Measurements from ENCODE around the gene HINFP. TPM values are rescaled to one million over a fixed set of nuclear protein-coding genes. Genes with fewer than 3 reads are reported as not detected.
"Not testable (repeated sequence)": the region's sequence is repeated elsewhere in the genome, so short reads cannot be mapped to it uniquely, and the experiment has no call there.

HINFP gene
- total RNA-seq, 4 donors from 2014 or later: 20.7 to 63.6 (median 48.2) TPM

- TF ChIP-seq EP300 (IDR thresholded peaks at IDR 0.05; ENCODE audit: low read depth) (no peak), POLR2AphosphoS5 (IDR thresholded peaks at IDR 0.05) (no peak), CTCF (IDR thresholded peaks at IDR 0.05) (peak in 2 of 5 experiments; percentile 49 to 53), POLR2A (IDR thresholded peaks at IDR 0.05) (no peak)
- intact Hi-C loops (cut with DNase I; ENCODE audit: low total_unique reads) (no loop called here), in situ Hi-C loops (cut with MboI; ENCODE audit: low pct_ligation_motif_present in 1 of 4, low pct_unique_long_range_greater_than_20kb in 1 of 4, low sequenced_read_pairs in 3 of 4) (no loop called here)
- peak; percentile 44 for DNase-seq
- Histone ChIP-seq H3K4me3 (peak overlapping the region; percentile 61 to 84 (median 66)), H3K9me3 (no peaks in the 10 kb centered on the region), H3K4me1 (peaks cover 12 to 31% (median 21%) of the 10 kb centered on the region in 4 donors), H3K36me3 (peaks cover 0 to 9% (median 1%) of the 10 kb centered on the region in 4 donors), H3K27ac (peak overlapping the region; percentile 93 to 98 (median 97)), H3K27me3 (no peaks in the 10 kb centered on the region)
- 1 to 5% methylated on average over 6 to 12 of the region's 29 CpGs for WGBS, 2 donors (ENCODE audit: low coverage in 1 of 2)
These were observed 20.2 kb upstream of the HINFP start for GRCh38 chr11:119100994-119101758.

GRCh38 chr11:119101759-119102423, 19.5 kb upstream of the HINFP start, which contains the start of gene DPAGT1:
Gene DPAGT1, minus strand, starts transcription at chr11:119101853. Its CDS starts 198 bp downstream, at chr11:119101655.
- peak; percentile 92 for DNase-seq
- H3K4me1 ChIP-seq: peaks cover 18 to 38% (median 24%) of the 10 kb centered on the region in 4 donors
- TF ChIP-seq POLR2A (IDR thresholded peaks at IDR 0.05) (no peak), POLR2AphosphoS5 (IDR thresholded peaks at IDR 0.05) (peak; percentile 48 to 59 (median 54)), CTCF (IDR thresholded peaks at IDR 0.05) (no peak), EP300 (IDR thresholded peaks at IDR 0.05; ENCODE audit: low read depth) (no peak)
- intact Hi-C loops (cut with DNase I; ENCODE audit: low total_unique reads): no loop called here
- peak within 1 kb of the TSS; percentile 61 to 84 (median 66) for H3K4me3 ChIP-seq
- peak within 1 kb of the TSS; percentile 93 to 98 (median 97) for H3K27ac ChIP-seq
- no peaks in the 10 kb centered on the region for H3K27me3 ChIP-seq
- 0% methylated on average over 18 to 32 of the region's 32 CpGs for WGBS, 2 donors (ENCODE audit: low coverage in 1 of 2)
- H3K9me3 ChIP-seq: no peaks in the 10 kb centered on the region
- H3K36me3 ChIP-seq: peaks cover 0 to 9% (median 1%) of the 10 kb centered on the region in 4 donors
- in situ Hi-C loops (cut with MboI; ENCODE audit: low pct_ligation_motif_present in 1 of 4, low pct_unique_long_range_greater_than_20kb in 1 of 4, low sequenced_read_pairs in 3 of 4): no loop called here

GRCh38 chr11:119103161-119103664, 18.2 kb upstream of the HINFP start:
- H3K27me3 ChIP-seq; H3K9me3 ChIP-seq; H3K36me3 ChIP-seq; in situ Hi-C loops (cut with MboI; ENCODE audit: low pct_ligation_motif_present in 1 of 4, low pct_unique_long_range_greater_than_20kb in 1 of 4, low sequenced_read_pairs in 3 of 4); DNase-seq; intact Hi-C loops (cut with DNase I; ENCODE audit: low total_unique reads): not testable (repeated sequence)
- peak overlapping the region in 2 of 4 donors; percentile 68 to 84 for H3K4me3 ChIP-seq
- H3K4me1 ChIP-seq: peaks cover 18 to 41% (median 27%) of the 10 kb centered on the region in 4 donors
- H3K27ac ChIP-seq: peak overlapping the region; percentile 93 to 98 (median 97)
- 73 to 100% methylated on average over 3 to 18 of the region's 18 CpGs for WGBS, 2 donors (ENCODE audit: low coverage in 1 of 2)

- no peak for DNase-seq
- H3K9me3 ChIP-seq: no peaks in the 10 kb centered on the region
- H3K27ac ChIP-seq: peak overlapping the region; percentile 93 to 98 (median 97)
- in situ Hi-C loops (cut with MboI; ENCODE audit: low pct_ligation_motif_present in 1 of 4, low pct_unique_long_range_greater_than_20kb in 1 of 4, low sequenced_read_pairs in 3 of 4) (no loop called here), intact Hi-C loops (cut with DNase I; ENCODE audit: low total_unique reads) (no loop called here)
- peaks cover 21 to 47% (median 33%) of the 10 kb centered on the region in 4 donors for H3K4me1 ChIP-seq
- 50 to 56% methylated on average over 4 of the region's 4 CpGs for WGBS, 2 donors (ENCODE audit: low coverage in 1 of 2)
- H3K36me3 ChIP-seq: no peaks in the 10 kb centered on the region
- H3K27me3 ChIP-seq: no peaks in the 10 kb centered on the region
- TF ChIP-seq CTCF (IDR thresholded peaks at IDR 0.05) (no peak), POLR2AphosphoS5 (IDR thresholded peaks at IDR 0.05) (no peak), POLR2A (IDR thresholded peaks at IDR 0.05) (no peak), EP300 (IDR thresholded peaks at IDR 0.05; ENCODE audit: low read depth) (no peak)
- H3K4me3 ChIP-seq: no peak overlapping the region
These were observed 17.6 kb upstream of the HINFP start for GRCh38 chr11:119103793-119104192.

Data from transverse colon (tissue), 4 donors.